Measurements from ENCODE around the gene GPR42. TPM values are rescaled to one million over a fixed set of nuclear protein-coding genes. Genes with fewer than 3 reads are reported as not detected.

The GPR42 gene
- total and polyA plus RNA-seq, 2 of the 4 experiments (the other 2 are of a cell fraction), result not detected

GRCh38 chr19:35377656-35378055 is 6.8 kb downstream of the GPR42 start:
- H3K27ac ChIP-seq (ENCODE audit: insufficient read depth, low read length), result no peak overlapping the region
- no peak overlapping the region for H2BK20ac ChIP-seq (ENCODE audit: low read depth, low read length)
- H3K14ac ChIP-seq (replicated peaks; ENCODE audit: low read depth, low read length), result no peak overlapping the region
- no peak overlapping the region for H3K4ac ChIP-seq (ENCODE audit: low read depth, low read length)
- H2BK15ac ChIP-seq (ENCODE audit: low read depth, low read length), result no peak overlapping the region
- H3K9me1 ChIP-seq (ENCODE audit: insufficient read depth, low read length), result no peaks in the 10 kb centered on the region
- no peak overlapping the region for H2AFZ ChIP-seq (replicated peaks; ENCODE audit: low read length, poor library complexity)
- no peak overlapping the region for H3K4me3 ChIP-seq (ENCODE audit: insufficient read depth, low read depth, low read length)
- intact Hi-C loops (cut with micrococcal nuclease), result no loop called here
- dilution Hi-C loops (cut with HindIII; ENCODE audit: low sequenced_read_pairs, unreplicated experiment), result no loop called here
- ChIA-PET POLR2A (ENCODE audit: unreplicated experiment) (no interaction called here), CTCF (no interaction called here)
- H3K18ac ChIP-seq (ENCODE audit: low read depth, low read length), result no peak overlapping the region
- ATAC-seq (ENCODE audit: low read depth), result no peak
- no peaks in the 10 kb centered on the region for H3K79me1 ChIP-seq (ENCODE audit: low read depth in 1 of 2, low read length in 2 of 2)
- no peak overlapping the region for H4K8ac ChIP-seq (ENCODE audit: low read depth in 2 of 2, low read length in 2 of 2)
- H4K5ac ChIP-seq (ENCODE audit: low read depth, low read length), result no peak overlapping the region
- TF ChIP-seq CEBPB (IDR thresholded peaks at IDR 0.05; ENCODE audit: low read depth, low read length) (no peak), ELK1 (IDR thresholded peaks at IDR 0.05; ENCODE audit: borderline replicate concordance, low read depth, low read length) (no peak), MAZ (IDR thresholded peaks at IDR 0.05; ENCODE audit: borderline replicate concordance, low read depth, low read length) (no peak), RFX5 (IDR thresholded peaks at IDR 0.05; ENCODE audit: low read depth, low read length) (no peak)
- no peak for DNase-seq
- no TSS peak for BruUV-seq (replicated peaks)
- no peaks in the 10 kb centered on the region for H3K36me3 ChIP-seq (ENCODE audit: control insufficient read depth, insufficient read depth, low read length)
- H4K91ac ChIP-seq (ENCODE audit: insufficient read depth, low read depth, low read length), result no peak overlapping the region
- H3K4me1 ChIP-seq (ENCODE audit: control insufficient read depth, insufficient read depth, low read length), result no peaks in the 10 kb centered on the region
- H2AK9ac ChIP-seq (replicated peaks; ENCODE audit: low read depth, low read length, poor library complexity), result no peak overlapping the region
- in situ Hi-C loops (cut with MboI; ENCODE audit: low sequenced_read_pairs), result no loop called here
- H2BK5ac ChIP-seq (ENCODE audit: low read depth, low read length, poor library complexity, severe bottlenecking), result no peak overlapping the region
- no peaks in the 10 kb centered on the region for H4K20me1 ChIP-seq (ENCODE audit: insufficient read depth, low read length)
- H3K56ac ChIP-seq (ENCODE audit: extremely low read depth, insufficient read depth, low read length), result no peak overlapping the region
- no peaks in the 10 kb centered on the region for H3K9me3 ChIP-seq (ENCODE audit: control insufficient read depth, insufficient read depth, low read length)
- 100% methylated on average over 1 of the region's 1 CpG; no CpG with 5 or more reads in 1 of the 2 experiments for WGBS, 2 experiments (ENCODE audit: extremely low coverage in 2 of 2, insufficient read length in 1 of 2)
- H3K27me3 ChIP-seq (ENCODE audit: control insufficient read depth, insufficient read depth, low read length), result peaks cover 4% of the 10 kb centered on the region
- H3K23ac ChIP-seq (ENCODE audit: low read depth, low read length), result no peak overlapping the region
- H3K4me2 ChIP-seq (ENCODE audit: low read depth, low read length), result no peak overlapping the region
- no peak overlapping the region for H2BK120ac ChIP-seq (ENCODE audit: low read depth, low read length)
- H3K9ac ChIP-seq (ENCODE audit: low read depth, low read length), result no peak overlapping the region
- H2AK5ac ChIP-seq (ENCODE audit: low read depth, low read length), result no peak overlapping the region
